HG03442 (cell line): Measurements from ENCODE around the gene MISFA.
"Not testable (repeated sequence)": the region's sequence is repeated elsewhere in the genome, so short reads cannot be mapped to it uniquely, and the experiment has no call there.

Experiments used
- ATAC-seq: cut with Tn5 transposase; IDR thresholded peaks from one replicate; pipeline ENCODE4 v1.9.1; 2021; ENCODE audit warnings: mild to moderate bottlenecking, moderate library complexity; ENCODE audit not compliant: unreplicated experiment

MISFA gene

DNA sequence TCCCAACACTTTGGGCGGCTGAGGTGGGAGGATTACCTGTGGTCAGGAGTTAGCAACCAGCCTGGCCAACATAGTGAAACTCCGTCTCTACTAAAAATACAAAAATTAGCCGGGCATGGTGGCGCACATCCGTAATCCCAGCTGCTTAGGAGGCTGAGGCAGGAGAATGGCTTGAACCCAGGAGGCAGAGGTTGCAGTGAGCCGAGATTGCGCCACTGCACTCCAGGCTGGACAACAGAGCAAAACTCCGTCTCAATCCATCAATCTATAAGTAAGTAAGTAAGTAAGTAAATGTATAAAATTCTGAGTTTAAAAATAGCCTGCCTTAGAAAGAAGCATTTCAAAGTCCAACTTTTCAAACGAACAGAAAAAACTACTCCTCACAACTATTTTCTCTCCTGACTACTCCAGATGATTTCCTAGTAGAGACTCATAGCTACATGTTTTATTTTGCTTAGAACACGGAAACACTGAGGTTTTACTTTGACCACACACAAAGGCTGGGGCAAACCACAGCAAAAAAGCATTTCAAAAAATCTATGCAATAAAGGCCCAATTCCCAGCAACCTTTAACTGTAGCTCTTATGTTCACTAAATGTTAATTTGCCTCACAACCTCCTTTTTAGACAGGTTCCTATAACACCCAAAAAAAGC lies 18.2 kb downstream of the MISFA start:
- peak; percentile 35 for ATAC-seq

- no peak for ATAC-seq
Observed at GRCh38 chr11:18618342-18619025, 18.9 kb downstream of the MISFA start.

- ATAC-seq: no peak
Observed at GRCh38 chr11:18623707-18624106, 24.1 kb downstream of the MISFA start.

DNA sequence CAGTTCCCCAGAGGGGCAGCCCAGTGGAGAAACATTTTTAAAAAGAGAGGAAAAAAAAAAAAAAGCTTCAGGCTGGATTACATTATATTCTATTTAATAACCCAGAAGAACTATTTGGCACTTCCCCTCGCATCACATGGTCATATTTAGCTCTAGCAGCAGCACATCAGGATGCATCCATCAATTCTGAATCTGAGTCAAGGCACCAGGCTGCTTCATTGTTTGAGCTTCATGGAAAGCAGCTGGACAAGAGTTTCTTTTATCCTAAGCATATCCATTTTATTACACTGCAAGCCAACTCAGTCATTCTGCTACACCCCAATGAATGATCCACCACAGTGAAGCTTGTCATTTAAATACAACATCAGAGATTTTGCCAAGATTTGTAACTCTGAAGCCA lies 24.6 kb downstream of the MISFA start:
- ATAC-seq: no peak

DNA sequence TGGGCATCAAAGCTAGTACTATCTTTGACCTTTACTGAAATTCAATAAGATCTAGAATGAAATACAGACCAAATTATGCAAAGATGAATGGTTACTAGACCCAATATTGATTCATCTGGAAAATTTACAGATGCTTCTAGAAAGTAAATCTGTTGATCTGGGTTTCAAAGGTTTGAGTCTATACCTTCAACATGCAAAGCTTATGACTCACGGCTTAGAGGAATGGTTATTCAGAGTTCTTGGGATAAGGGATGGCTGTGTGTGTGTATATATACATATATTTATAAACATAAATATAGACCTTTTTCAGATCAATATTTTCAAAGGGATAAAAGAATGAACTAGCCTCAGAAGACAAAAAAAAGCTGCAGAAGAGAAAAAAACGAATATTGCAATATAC lies 33.3 kb downstream of the MISFA start:
- no peak for ATAC-seq

DNA sequence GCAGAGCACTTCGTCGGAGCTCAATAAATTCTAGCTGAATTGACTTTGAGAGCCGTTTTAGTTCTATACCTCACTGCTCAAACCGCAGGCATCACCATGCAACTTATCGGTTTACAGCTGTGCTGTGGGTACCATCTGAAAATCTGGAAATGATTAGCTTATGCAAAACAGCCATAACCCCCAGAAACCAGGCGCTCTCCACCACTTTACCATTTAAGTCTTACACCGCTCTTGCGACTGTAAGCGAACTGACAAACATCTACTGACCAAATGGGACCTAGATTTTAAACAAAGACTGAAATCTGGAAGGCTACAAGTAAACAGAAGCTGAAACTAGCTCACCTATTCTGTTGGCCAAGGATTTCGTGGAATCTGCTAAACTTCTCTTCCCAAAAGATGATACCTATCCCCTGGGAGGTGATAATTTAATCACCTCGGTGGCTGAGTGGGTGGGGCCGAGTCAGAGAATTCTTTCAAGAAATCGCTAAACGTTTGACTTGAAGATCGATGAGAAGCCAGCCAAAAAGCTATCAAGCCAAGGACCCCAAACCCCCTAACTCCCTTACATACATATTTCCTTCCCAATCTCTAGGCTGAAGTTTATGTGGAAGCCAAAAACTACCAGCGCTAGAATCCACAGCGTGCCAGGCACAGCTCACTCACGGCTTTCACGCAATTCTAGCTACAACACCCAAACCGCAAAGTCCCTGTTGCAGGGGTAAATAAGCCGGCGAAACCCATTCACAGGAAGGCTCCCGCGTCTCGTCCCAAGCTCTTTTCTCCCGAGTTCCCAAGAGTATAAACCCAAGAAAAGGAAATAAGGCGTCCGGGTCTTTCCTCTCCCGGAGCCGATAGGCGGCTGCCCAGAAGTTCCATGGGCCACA lies 33.9 kb downstream of the MISFA start:
- peak; percentile 47 for ATAC-seq

DNA sequence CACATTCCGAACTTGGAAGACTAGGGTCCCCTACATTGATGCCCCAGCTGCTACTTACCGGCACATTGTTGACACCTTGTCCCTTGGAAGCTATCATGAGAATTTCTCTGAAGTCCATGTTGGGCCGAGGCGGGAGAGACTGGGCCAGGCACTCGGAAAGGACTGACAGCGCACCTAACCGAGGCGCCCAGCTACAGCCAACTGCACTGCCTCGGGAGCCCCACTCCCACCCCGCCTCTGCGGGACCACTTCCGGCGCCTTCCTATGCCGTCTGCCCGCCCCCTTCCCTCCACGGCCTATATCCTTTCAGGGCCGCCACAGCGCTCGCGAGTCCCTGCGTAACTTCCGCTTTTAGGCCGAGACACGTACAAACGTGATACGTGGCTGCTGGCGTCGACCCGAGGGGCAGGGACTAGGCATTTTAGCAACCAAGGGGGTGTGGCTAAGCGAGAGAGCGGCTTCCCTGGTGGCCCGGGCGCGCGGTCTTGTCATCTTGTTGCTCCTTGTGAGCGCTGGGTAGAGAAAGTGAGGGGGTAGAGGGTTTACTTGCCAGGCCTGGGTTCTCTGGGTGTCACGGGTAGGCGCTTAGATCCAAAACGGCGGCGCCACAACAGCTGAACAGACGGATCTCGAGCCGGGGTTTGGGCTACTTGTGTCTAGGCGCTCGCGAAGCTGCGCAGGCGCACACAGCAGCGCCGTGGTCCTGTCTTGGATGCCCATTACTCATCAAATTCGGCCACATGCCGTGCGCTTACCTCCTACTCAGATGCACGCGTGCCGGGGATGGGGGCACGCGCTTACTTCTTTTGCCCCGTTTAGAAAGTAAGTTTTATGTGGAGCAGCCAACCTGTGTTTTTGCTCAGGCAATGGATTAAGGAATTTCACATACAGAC lies 34.8 kb downstream of the MISFA start, which contains the start of gene SPTY2D1:
SPTY2D1 (minus strand) TSS at position 203 of the 893 bp plus-strand sequence; CDS start at position 118, 85 bp downstream.
- peak; percentile 94 for ATAC-seq

- no peak for ATAC-seq
Observed at GRCh38 chr11:18641677-18642076, 42.1 kb downstream of the MISFA start.

GRCh38 chr11:18643034-18643433 lies 43.4 kb downstream of the MISFA start:
- ATAC-seq: not testable (repeated sequence)

- no peak for ATAC-seq
Observed at GRCh38 chr11:18650353-18650752, 50.8 kb downstream of the MISFA start.

DNA sequence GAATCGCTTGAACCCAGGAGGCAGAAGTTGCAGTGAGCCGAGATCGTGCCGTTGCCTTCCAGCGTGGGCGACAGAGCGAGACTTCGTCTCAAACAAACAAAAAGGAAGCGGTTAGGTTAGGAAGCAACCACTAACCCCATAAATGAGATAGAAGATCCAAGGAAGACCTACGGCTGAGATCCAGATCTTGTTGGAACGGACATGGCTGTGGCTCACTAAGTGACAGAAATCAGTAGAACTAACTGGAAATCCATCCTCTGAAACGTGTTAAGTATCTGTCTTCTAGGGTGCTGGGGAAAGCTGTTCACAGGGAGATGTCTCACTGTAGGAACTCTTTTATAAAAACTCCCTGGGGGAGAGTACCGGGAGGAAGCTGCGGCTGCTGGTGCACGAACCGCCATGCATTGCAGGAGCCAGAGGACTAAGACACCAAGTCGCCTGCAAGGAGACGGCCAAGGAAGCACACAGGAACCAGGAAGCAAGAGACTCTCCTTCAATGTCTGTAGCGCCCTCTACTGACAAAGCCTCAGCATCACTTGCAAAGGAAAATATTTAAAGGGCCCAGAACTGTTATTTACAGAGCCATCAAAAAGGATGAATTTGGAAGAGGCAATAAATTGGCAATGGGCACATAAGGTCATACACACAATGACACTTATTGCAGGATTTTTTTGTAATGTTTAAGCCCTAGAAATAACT lies 51.4 kb downstream of the MISFA start:
- peak; percentile 72 for ATAC-seq
